Measurements from ENCODE around the gene C11orf54.

C11orf54 gene

GRCh38 chr11:93791493-93791892, 50.0 kb downstream of the C11orf54 start:
- peaks cover 8% of the 10 kb centered on the region for H3K4me1 ChIP-seq (ENCODE audit: insufficient read depth, low read length)
- no peaks in the 10 kb centered on the region for H3K27me3 ChIP-seq (ENCODE audit: insufficient read depth, low read length, poor library complexity)
- DNase-seq (no peak), ATAC-seq (ENCODE audit: insufficient read depth, low read depth) (no peak)
- H3K27ac ChIP-seq (ENCODE audit: low read length) = no peak overlapping the region
- no peaks in the 10 kb centered on the region for H3K9me3 ChIP-seq (ENCODE audit: insufficient read depth, low read length, severe bottlenecking)
- TF ChIP-seq EZH2 (IDR thresholded peaks at IDR 0.05; ENCODE audit: borderline replicate concordance, low read depth, low read length, severe bottlenecking) = no peak
- TF ChIP-seq, protein P1, sequence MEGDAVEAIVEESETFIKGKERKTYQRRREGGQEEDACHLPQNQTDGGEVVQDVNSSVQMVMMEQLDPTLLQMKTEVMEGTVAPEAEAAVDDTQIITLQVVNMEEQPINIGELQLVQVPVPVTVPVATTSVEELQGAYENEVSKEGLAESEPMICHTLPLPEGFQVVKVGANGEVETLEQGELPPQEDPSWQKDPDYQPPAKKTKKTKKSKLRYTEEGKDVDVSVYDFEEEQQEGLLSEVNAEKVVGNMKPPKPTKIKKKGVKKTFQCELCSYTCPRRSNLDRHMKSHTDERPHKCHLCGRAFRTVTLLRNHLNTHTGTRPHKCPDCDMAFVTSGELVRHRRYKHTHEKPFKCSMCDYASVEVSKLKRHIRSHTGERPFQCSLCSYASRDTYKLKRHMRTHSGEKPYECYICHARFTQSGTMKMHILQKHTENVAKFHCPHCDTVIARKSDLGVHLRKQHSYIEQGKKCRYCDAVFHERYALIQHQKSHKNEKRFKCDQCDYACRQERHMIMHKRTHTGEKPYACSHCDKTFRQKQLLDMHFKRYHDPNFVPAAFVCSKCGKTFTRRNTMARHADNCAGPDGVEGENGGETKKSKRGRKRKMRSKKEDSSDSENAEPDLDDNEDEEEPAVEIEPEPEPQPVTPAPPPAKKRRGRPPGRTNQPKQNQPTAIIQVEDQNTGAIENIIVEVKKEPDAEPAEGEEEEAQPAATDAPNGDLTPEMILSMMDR (IDR thresholded peaks at IDR 0.05; ENCODE audit: borderline replicate concordance, extremely low read depth, low read length, poor library complexity, severe bottlenecking) = no peak
- peaks cover 34% of the 10 kb centered on the region for H4K20me1 ChIP-seq (ENCODE audit: insufficient read depth, low read length)
- H3K4me3 ChIP-seq (ENCODE audit: low read depth in 1 of 2, low read length in 2 of 2) = no peak overlapping the region
- H3K79me2 ChIP-seq (ENCODE audit: insufficient read depth, low read length) = peaks cover 64% of the 10 kb centered on the region
- H2AFZ ChIP-seq (ENCODE audit: low read depth, low read length) = no peak overlapping the region
- H3K4me2 ChIP-seq (ENCODE audit: insufficient read depth, low read length) = no peak overlapping the region
- peaks cover 95% of the 10 kb centered on the region for H3K36me3 ChIP-seq (ENCODE audit: insufficient read depth, low read length)
- no peak overlapping the region for H3K9ac ChIP-seq (ENCODE audit: low read depth, low read length)

GRCh38 chr11:93796441-93797231, 55.2 kb downstream of the C11orf54 start:
- no peak for TF ChIP-seq EZH2 (IDR thresholded peaks at IDR 0.05; ENCODE audit: borderline replicate concordance, low read depth, low read length, severe bottlenecking)
- TF ChIP-seq, protein P1 (IDR thresholded peaks at IDR 0.05; ENCODE audit: borderline replicate concordance, extremely low read depth, low read length, poor library complexity, severe bottlenecking) = no peak
- peaks cover 35% of the 10 kb centered on the region for H3K79me2 ChIP-seq (ENCODE audit: insufficient read depth, low read length)
- peaks cover 98% of the 10 kb centered on the region for H3K36me3 ChIP-seq (ENCODE audit: insufficient read depth, low read length)
- H3K4me1 ChIP-seq (ENCODE audit: insufficient read depth, low read length) = no peaks in the 10 kb centered on the region
- H3K27me3 ChIP-seq (ENCODE audit: insufficient read depth, low read length, poor library complexity) = no peaks in the 10 kb centered on the region
- no peaks in the 10 kb centered on the region for H3K9me3 ChIP-seq (ENCODE audit: insufficient read depth, low read length, severe bottlenecking)
- no peaks in the 10 kb centered on the region; the same call in 1 of the 2 replicates for H4K20me1 ChIP-seq (ENCODE audit: insufficient read depth, low read length)
- no peak overlapping the region for H3K27ac ChIP-seq (ENCODE audit: low read length)
- no peak overlapping the region for H3K4me3 ChIP-seq (ENCODE audit: low read depth in 1 of 2, low read length in 2 of 2)
- H3K9ac ChIP-seq (ENCODE audit: low read depth, low read length) = no peak overlapping the region
- H2AFZ ChIP-seq (ENCODE audit: low read depth, low read length) = no peak overlapping the region
- DNase-seq (no peak), ATAC-seq (ENCODE audit: insufficient read depth, low read depth) (no peak)
- H3K4me2 ChIP-seq (ENCODE audit: insufficient read depth, low read length) = no peak overlapping the region

- ATAC-seq (ENCODE audit: insufficient read depth, low read depth) = no peak
- Histone ChIP-seq H3K4me2 (ENCODE audit: insufficient read depth, low read length) (no peak overlapping the region), H3K36me3 (ENCODE audit: insufficient read depth, low read length) (peaks cover 95% of the 10 kb centered on the region), H2AFZ (ENCODE audit: low read depth, low read length) (no peak overlapping the region), H3K4me1 (ENCODE audit: insufficient read depth, low read length) (no peaks in the 10 kb centered on the region), H3K79me2 (ENCODE audit: insufficient read depth, low read length) (peaks cover 36% of the 10 kb centered on the region), H3K27ac (ENCODE audit: low read length) (no peak overlapping the region), H3K4me3 (ENCODE audit: low read depth in 1 of 2, low read length in 2 of 2) (no peak overlapping the region), H3K9me3 (ENCODE audit: insufficient read depth, low read length, severe bottlenecking) (no peaks in the 10 kb centered on the region), H3K9ac (ENCODE audit: low read depth, low read length) (no peak overlapping the region), H3K27me3 (ENCODE audit: insufficient read depth, low read length, poor library complexity) (no peaks in the 10 kb centered on the region), H4K20me1 (ENCODE audit: insufficient read depth, low read length) (peaks cover 2% of the 10 kb centered on the region; the same call in 1 of the 2 replicates)
- TF ChIP-seq EZH2 (IDR thresholded peaks at IDR 0.05; ENCODE audit: borderline replicate concordance, low read depth, low read length, severe bottlenecking) = no peak
- TF ChIP-seq, protein P1 (IDR thresholded peaks at IDR 0.05; ENCODE audit: borderline replicate concordance, extremely low read depth, low read length, poor library complexity, severe bottlenecking) = no peak
- DNase-seq = no peak
These were observed 59.9 kb downstream of the C11orf54 start for GRCh38 chr11:93801366-93801765.

Data from DND-41 (cell line).